Activated T-helper 17 cell treated with anti-CD3 and anti-CD28 coated beads, Interleukin-2, amount 50 U/mL, for 72 hours (primary cell): ENCODE data around the gene NUDT13. TPM values are rescaled to one million over a fixed set of nuclear protein-coding genes. Genes with fewer than 3 reads are reported as not detected.
A peak's percentile ranks its signal among the peaks of the same experiment; 100 is the strongest.
"Not testable (repeated sequence)": the region's sequence is repeated elsewhere in the genome, so short reads cannot be mapped to it uniquely, and the experiment has no call there.

ENCODE experiments used
- ATAC-seq: fragments of 150-1000 bp; cut with Tn5 transposase; replicated peaks from 2 replicates; pipeline ENCODE4 v1.10.0; 2021; ENCODE audit warnings: mild to moderate bottlenecking, moderate library complexity
- H3K27ac Mint-ChIP-seq: one replicate; pipeline ENCODE4 v1.8.0; 2022; ENCODE audit warnings: mixed read lengths
- H3K27me3 Mint-ChIP-seq: one replicate; pipeline ENCODE4 v1.8.0; 2022; ENCODE audit warnings: mixed read lengths
- H3K36me3 Mint-ChIP-seq: one replicate; pipeline ENCODE4 v1.8.0; 2022; ENCODE audit warnings: low read depth, mild to moderate bottlenecking, mixed read lengths
- H3K4me1 Mint-ChIP-seq: one replicate; pipeline ENCODE4 v1.8.0; 2022; ENCODE audit warnings: mixed read lengths
- H3K4me3 Mint-ChIP-seq: one replicate; pipeline ENCODE4 v1.8.0; 2022; ENCODE audit warnings: mild to moderate bottlenecking, mixed read lengths
- H3K9me3 Mint-ChIP-seq: one replicate; pipeline ENCODE4 v1.8.0; 2022; ENCODE audit warnings: mixed read lengths
- total RNA-seq, 2 donors: library from RNA; stranded (reverse); gene quantifications; one replicate each; pipeline ENCODE4 v1.2.3, GENCODE V29; 2022

Gene NUDT13
- total RNA-seq, 2 donors from 2014 or later: 0.91 to 1.3 TPM

DNA sequence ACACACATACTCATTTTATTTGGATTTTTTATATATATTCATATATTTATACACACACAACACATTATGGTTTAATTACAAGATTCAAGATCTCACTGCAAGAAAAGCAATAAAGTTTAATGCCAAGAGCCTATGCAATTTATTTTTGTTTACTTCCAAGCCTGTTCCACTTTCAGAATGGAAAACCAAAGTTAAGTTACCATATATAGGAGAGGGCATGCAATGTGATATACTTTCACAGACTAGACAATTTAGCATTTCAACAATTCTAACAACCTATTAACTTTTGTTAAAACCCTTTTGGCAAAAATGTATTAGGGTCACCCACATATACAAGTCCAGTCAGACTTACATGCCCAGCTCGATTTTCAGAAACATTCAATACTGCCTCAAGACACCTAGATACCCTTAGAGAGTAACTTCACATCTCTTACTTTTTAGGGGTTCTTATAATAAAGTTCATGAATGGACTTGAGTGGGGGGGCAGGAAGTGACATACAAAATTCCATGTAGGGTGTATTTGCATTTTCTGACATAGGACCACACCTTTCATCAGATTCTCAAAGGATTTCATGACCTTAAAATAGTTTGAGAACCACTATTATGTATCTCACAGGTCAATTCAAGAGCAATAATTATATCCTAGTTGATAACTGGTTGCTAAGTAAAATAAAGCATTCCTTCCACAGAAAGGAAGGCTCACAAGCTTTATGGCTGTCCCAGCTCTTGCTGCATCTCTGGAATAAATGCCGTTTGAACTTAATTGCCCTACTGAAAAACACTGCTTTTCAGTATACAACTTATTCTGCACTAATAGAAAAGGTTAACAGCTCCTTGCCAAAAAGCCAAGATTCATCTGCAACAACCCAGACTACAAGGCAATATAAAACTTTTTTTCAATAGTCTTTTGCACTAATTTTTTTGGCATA, 16.1 kb upstream of the NUDT13 start:
- Mint-ChIP-seq H3K36me3 (peaks cover 72% of the 10 kb centered on the region), H3K27me3 (no peaks in the 10 kb centered on the region), H3K4me3 (peak overlapping the region; percentile 98), H3K9me3 (no peaks in the 10 kb centered on the region), H3K4me1 (peaks cover 9% of the 10 kb centered on the region), H3K27ac (no peak overlapping the region)
- no peak for ATAC-seq

GRCh38 chr10:73094986-73095480, 15.2 kb upstream of the NUDT13 start:
- Mint-ChIP-seq H3K27ac (peak overlapping the region; percentile 98), H3K27me3 (no peaks in the 10 kb centered on the region), H3K4me3 (peak overlapping the region; percentile 98), H3K9me3 (no peaks in the 10 kb centered on the region), H3K36me3 (peaks cover 68% of the 10 kb centered on the region), H3K4me1 (peaks cover 9% of the 10 kb centered on the region)
- ATAC-seq: no peak

DNA sequence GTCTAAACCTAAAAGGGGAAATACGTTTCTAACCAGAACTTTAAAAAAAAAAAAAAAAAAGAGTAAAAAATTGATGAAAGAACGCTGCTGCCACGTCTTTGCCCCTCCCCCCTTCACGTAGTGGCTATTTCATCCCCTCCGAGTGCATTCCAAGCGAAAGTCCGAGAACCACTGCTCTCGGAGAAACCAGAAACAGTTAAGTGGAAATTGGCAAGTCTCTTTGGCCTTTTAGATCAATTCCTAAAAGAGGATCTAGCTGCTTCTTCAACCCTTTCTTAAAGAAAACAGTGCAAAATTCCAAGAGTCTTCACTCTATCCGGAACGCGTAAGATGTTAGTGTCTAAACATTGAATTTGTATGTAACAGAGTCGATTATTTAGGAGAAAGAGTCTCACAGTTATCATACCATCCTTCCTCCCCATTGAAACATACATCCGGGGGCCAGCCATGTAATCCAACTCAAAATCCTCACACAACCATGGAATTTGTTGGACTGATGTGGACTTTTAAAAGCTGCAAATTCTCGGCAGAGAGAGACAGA, 14.7 kb upstream of the NUDT13 start:
- Mint-ChIP-seq H3K9me3 (no peaks in the 10 kb centered on the region), H3K4me1 (peaks cover 9% of the 10 kb centered on the region), H3K4me3 (peak overlapping the region; percentile 98), H3K27ac (peak overlapping the region; percentile 98), H3K36me3 (peaks cover 72% of the 10 kb centered on the region), H3K27me3 (no peaks in the 10 kb centered on the region)
- ATAC-seq: no peak

- peaks cover 9% of the 10 kb centered on the region for H3K4me1 Mint-ChIP-seq
Observed at GRCh38 chr10:73096041-73096448, 14.2 kb upstream of the NUDT13 start.

GRCh38 chr10:73096449-73097304, 13.6 kb upstream of the NUDT13 start, which contains the start of gene P4HA1:
P4HA1 (minus strand) TSS chr10:73096866; CDS start chr10:73074883, 21,983 bp downstream.
- peaks cover 9% of the 10 kb centered on the region for H3K4me1 Mint-ChIP-seq
- no peaks in the 10 kb centered on the region for H3K27me3 Mint-ChIP-seq
- H3K36me3 Mint-ChIP-seq: peaks cover 71% of the 10 kb centered on the region
- H3K4me3 Mint-ChIP-seq: peak within 1 kb of the TSS; percentile 98
- peak within 1 kb of the TSS; percentile 98 for H3K27ac Mint-ChIP-seq
- peak; percentile 89 for ATAC-seq
- no peaks in the 10 kb centered on the region for H3K9me3 Mint-ChIP-seq

More at GRCh38 chr10:73096041-73096448, 14.2 kb upstream of the NUDT13 start:
- no peaks in the 10 kb centered on the region for H3K9me3 Mint-ChIP-seq
- ATAC-seq: peak; percentile 63
- H3K36me3 Mint-ChIP-seq: peaks cover 74% of the 10 kb centered on the region
- H3K27ac Mint-ChIP-seq: peak overlapping the region; percentile 98
- no peaks in the 10 kb centered on the region for H3K27me3 Mint-ChIP-seq
- H3K4me3 Mint-ChIP-seq: peak overlapping the region; percentile 98

GRCh38 chr10:73097305-73097670, 13.0 kb upstream of the NUDT13 start:
- H3K4me3 Mint-ChIP-seq: peak overlapping the region; percentile 98
- H3K27me3 Mint-ChIP-seq: no peaks in the 10 kb centered on the region
- H3K4me1 Mint-ChIP-seq: peaks cover 9% of the 10 kb centered on the region
- ATAC-seq: peak; percentile 2
- no peaks in the 10 kb centered on the region for H3K9me3 Mint-ChIP-seq
- peak overlapping the region; percentile 98 for H3K27ac Mint-ChIP-seq
- peaks cover 70% of the 10 kb centered on the region for H3K36me3 Mint-ChIP-seq

GRCh38 chr10:73099141-73099540, 11.1 kb upstream of the NUDT13 start:
- no peak overlapping the region for H3K4me3 Mint-ChIP-seq
- H3K9me3 Mint-ChIP-seq: no peaks in the 10 kb centered on the region
- no peak for ATAC-seq
- no peaks in the 10 kb centered on the region for H3K27me3 Mint-ChIP-seq
- H3K36me3 Mint-ChIP-seq: peaks cover 53% of the 10 kb centered on the region
- H3K27ac Mint-ChIP-seq: no peak overlapping the region
- H3K4me1 Mint-ChIP-seq: peaks cover 6% of the 10 kb centered on the region

- Mint-ChIP-seq H3K27ac (no peak overlapping the region), H3K4me3 (no peak overlapping the region), H3K9me3 (peaks cover 4% of the 10 kb centered on the region), H3K27me3 (no peaks in the 10 kb centered on the region), H3K36me3 (peaks cover 36% of the 10 kb centered on the region), H3K4me1 (peaks cover 7% of the 10 kb centered on the region)
- no peak for ATAC-seq
Observed at GRCh38 chr10:73106301-73106700, 4.0 kb upstream of the NUDT13 start.

DNA sequence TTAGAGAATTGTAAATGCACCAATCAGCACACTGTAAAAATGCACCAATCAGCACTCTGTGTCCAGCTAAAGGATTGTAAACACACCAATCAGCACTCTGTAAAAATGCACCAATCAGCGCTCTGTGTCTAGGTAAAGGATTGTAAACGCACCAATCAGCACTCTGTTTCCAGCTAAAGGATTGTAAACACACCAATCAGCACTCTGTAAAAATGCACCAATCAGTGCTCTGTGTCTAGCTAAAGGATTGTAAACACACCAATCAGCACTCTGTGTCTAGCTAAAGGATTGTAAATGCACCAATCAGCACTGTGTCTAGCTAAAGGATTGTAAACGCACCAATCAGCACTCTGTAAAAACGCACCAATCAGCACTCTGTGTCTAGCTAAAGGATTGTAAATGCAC, 1.0 kb upstream of the NUDT13 start:
- peaks cover 29% of the 10 kb centered on the region for H3K36me3 Mint-ChIP-seq
- ATAC-seq, H3K4me1 Mint-ChIP-seq, H3K4me3 Mint-ChIP-seq, H3K27me3 Mint-ChIP-seq, H3K9me3 Mint-ChIP-seq, H3K27ac Mint-ChIP-seq: not testable (repeated sequence)

DNA sequence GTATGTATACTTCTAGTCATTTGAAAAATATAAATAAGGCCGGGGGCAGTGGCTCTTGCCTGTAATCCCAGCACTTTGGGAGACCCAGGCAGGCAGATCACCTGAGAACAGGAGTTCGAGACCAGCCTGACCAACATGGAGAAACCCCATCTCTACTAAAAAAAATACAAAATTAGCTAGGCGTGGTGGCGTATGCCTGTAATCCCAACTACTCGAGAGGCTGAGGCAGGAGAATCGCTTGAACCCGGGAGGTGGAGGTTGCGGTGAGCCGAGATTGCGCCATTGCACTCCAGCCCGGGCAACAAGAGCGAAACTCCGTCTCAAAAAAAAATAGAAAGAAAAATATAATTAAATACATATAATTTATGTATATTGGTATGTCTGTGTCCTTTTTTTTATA, 1.8 kb downstream of the NUDT13 start:
- H3K36me3 Mint-ChIP-seq: peaks cover 24% of the 10 kb centered on the region
- not testable (repeated sequence) for H3K27me3 Mint-ChIP-seq, H3K4me1 Mint-ChIP-seq

GRCh38 chr10:73113551-73113950, 3.3 kb downstream of the NUDT13 start:
- Mint-ChIP-seq H3K27ac (no peak overlapping the region), H3K27me3 (no peaks in the 10 kb centered on the region), H3K4me1 (peaks cover 9% of the 10 kb centered on the region), H3K4me3 (no peak overlapping the region), H3K36me3 (peaks cover 19% of the 10 kb centered on the region), H3K9me3 (peaks cover 4% of the 10 kb centered on the region)
- no peak for ATAC-seq

More for the DNA sequence above, 1.8 kb downstream of the NUDT13 start:
- ATAC-seq, H3K27ac Mint-ChIP-seq, H3K9me3 Mint-ChIP-seq, H3K4me3 Mint-ChIP-seq: not testable (repeated sequence)

DNA sequence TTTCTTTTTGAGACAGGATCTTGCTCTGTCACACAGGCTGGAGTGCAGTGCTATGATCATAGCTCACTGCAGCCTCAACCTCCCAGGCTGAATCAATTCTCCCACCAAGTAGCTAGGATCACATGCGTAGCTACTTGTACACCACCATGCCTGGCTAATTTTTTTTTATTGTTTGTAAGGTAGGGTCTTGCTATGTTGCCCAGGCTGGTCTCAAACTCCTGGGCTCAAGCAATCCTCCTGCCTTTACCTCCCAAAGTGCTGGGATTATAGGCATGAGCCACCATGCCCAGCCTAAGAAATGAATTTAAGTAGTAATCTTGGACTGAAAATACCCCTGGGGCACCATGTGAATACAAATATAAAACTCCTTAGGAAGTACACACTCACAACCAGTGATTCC, 5.8 kb downstream of the NUDT13 start:
- H3K4me1 Mint-ChIP-seq: peaks cover 4% of the 10 kb centered on the region
- H3K27ac Mint-ChIP-seq: no peak overlapping the region
- peaks cover 13% of the 10 kb centered on the region for H3K36me3 Mint-ChIP-seq
- no peak overlapping the region for H3K4me3 Mint-ChIP-seq
- no peaks in the 10 kb centered on the region for H3K27me3 Mint-ChIP-seq
- ATAC-seq: no peak
- H3K9me3 Mint-ChIP-seq: no peaks in the 10 kb centered on the region

DNA sequence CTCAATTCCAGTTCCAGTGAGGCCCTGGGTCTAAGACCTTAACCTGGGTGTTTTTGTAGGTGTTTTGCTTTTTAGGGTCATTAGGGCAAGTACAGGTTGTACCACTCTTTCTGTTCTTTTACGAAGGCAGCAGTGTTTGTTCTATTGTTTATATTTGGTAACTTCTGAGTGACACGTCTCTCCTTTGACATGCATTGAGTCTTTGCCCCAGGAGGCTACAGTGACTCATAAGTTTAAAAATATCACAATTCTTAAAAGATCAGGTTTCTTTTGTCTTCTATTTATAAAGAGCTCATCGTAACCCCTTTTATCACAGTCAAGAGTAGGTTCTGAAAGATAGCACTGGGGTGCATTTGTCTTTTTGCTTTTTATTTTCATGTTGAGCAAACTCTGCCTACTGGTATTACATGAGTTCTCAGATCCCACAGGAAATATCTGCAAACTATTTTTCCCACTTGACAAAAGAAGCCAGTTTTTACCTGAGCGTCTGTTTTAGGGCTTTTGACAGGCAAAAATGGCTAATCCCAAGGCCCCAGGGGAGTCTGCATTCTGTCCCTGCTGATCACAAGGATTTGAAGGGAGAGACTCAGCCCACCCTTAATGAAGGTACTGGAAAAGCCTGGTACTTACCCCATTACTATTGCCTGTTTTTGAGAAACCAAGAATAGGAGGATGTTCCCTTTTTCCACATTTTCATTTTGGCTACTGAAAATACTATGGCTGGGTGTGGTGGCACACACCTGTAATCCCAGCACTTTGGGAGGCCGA, 7.9 kb downstream of the NUDT13 start:
- Mint-ChIP-seq H3K9me3 (no peaks in the 10 kb centered on the region), H3K36me3 (peaks cover 13% of the 10 kb centered on the region), H3K27ac (peak overlapping the region; percentile 58), H3K27me3 (no peaks in the 10 kb centered on the region), H3K4me3 (no peak overlapping the region), H3K4me1 (no peaks in the 10 kb centered on the region)
- no peak for ATAC-seq

DNA sequence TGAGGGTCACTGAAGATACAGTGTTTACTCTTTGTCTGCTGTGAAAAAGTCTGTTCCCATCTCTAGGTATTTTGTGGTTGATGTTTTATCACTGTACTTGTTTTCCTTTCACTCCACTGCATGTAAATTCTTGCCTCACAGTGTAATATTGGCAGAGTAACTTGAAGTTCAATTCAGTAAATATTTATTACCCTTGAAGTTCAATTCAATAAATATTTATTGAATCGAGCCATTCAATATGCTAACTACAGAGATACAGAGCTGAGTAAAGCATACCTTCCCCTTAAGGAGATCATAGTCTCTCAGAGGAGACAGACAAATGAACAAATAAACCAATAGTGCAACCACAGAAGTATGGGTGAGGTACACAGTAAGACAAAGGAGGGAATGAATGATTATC, 9.2 kb downstream of the NUDT13 start:
- peaks cover 18% of the 10 kb centered on the region for H3K36me3 Mint-ChIP-seq
- no peaks in the 10 kb centered on the region for H3K9me3 Mint-ChIP-seq
- no peak overlapping the region for H3K27ac Mint-ChIP-seq
- no peaks in the 10 kb centered on the region for H3K27me3 Mint-ChIP-seq
- H3K4me1 Mint-ChIP-seq: no peaks in the 10 kb centered on the region
- ATAC-seq: no peak
- no peak overlapping the region for H3K4me3 Mint-ChIP-seq
